ENCODE results near the gene OPCML.

Gene OPCML

GRCh38 chr11:132856032-132856431 is 676.3 kb downstream of the OPCML start:
- TF ChIP-seq CTCF (IDR thresholded peaks at IDR 0.05; ENCODE audit: unreplicated experiment in 3 of 3) = no peak
- H3K4me3 Mint-ChIP-seq = no peak overlapping the region
- H3K27me3 Mint-ChIP-seq (ENCODE audit: low read depth) = no peaks in the 10 kb centered on the region
- H3K27ac Mint-ChIP-seq = no peak overlapping the region
- H3K36me3 Mint-ChIP-seq (ENCODE audit: low read depth) = peaks cover 9% of the 10 kb centered on the region
- peaks cover 22% of the 10 kb centered on the region for H3K4me1 Mint-ChIP-seq
- H3K9me3 Mint-ChIP-seq = peaks cover 11% of the 10 kb centered on the region

- no peak for TF ChIP-seq CTCF (IDR thresholded peaks at IDR 0.05; ENCODE audit: unreplicated experiment in 3 of 3)
- Mint-ChIP-seq H3K4me1 (peaks cover 22% of the 10 kb centered on the region), H3K27ac (no peak overlapping the region), H3K36me3 (ENCODE audit: low read depth) (peaks cover 9% of the 10 kb centered on the region), H3K9me3 (peaks cover 11% of the 10 kb centered on the region), H3K4me3 (no peak overlapping the region), H3K27me3 (ENCODE audit: low read depth) (no peaks in the 10 kb centered on the region)
Observed at GRCh38 chr11:132855516-132855915, 676.8 kb downstream of the OPCML start.

- Mint-ChIP-seq H3K27me3 (ENCODE audit: low read depth) (no peaks in the 10 kb centered on the region), H3K9me3 (peaks cover 11% of the 10 kb centered on the region), H3K4me1 (peaks cover 11% of the 10 kb centered on the region), H3K27ac (no peak overlapping the region), H3K36me3 (ENCODE audit: low read depth) (peaks cover 9% of the 10 kb centered on the region), H3K4me3 (no peak overlapping the region)
- TF ChIP-seq CTCF (IDR thresholded peaks at IDR 0.05; ENCODE audit: unreplicated experiment in 3 of 3) = no peak
Observed at GRCh38 chr11:132853886-132854285, 678.4 kb downstream of the OPCML start.

- Mint-ChIP-seq H3K36me3 (ENCODE audit: low read depth) (peaks cover 5% of the 10 kb centered on the region), H3K4me3 (no peak overlapping the region), H3K4me1 (no peaks in the 10 kb centered on the region), H3K27ac (no peak overlapping the region), H3K9me3 (peaks cover 9% of the 10 kb centered on the region), H3K27me3 (ENCODE audit: low read depth) (no peaks in the 10 kb centered on the region)
- TF ChIP-seq CTCF (IDR thresholded peaks at IDR 0.05; ENCODE audit: unreplicated experiment in 3 of 3) = no peak
Observed at GRCh38 chr11:132852361-132852760, 679.9 kb downstream of the OPCML start.

GRCh38 chr11:132851247-132851646 is 681.1 kb downstream of the OPCML start:
- Mint-ChIP-seq H3K4me1 (peaks cover 6% of the 10 kb centered on the region), H3K36me3 (ENCODE audit: low read depth) (peaks cover 5% of the 10 kb centered on the region), H3K27me3 (ENCODE audit: low read depth) (no peaks in the 10 kb centered on the region), H3K4me3 (no peak overlapping the region), H3K27ac (no peak overlapping the region), H3K9me3 (peaks cover 9% of the 10 kb centered on the region)
- TF ChIP-seq CTCF (IDR thresholded peaks at IDR 0.05; ENCODE audit: unreplicated experiment in 3 of 3) = no peak

GRCh38 chr11:132850266-132850665 is 682.0 kb downstream of the OPCML start:
- no peak overlapping the region for H3K27ac Mint-ChIP-seq
- H3K9me3 Mint-ChIP-seq = peaks cover 3% of the 10 kb centered on the region
- peaks cover 3% of the 10 kb centered on the region for H3K36me3 Mint-ChIP-seq (ENCODE audit: low read depth)
- no peak for TF ChIP-seq CTCF (IDR thresholded peaks at IDR 0.05; ENCODE audit: unreplicated experiment in 3 of 3)
- no peaks in the 10 kb centered on the region for H3K27me3 Mint-ChIP-seq (ENCODE audit: low read depth)
- peaks cover 14% of the 10 kb centered on the region for H3K4me1 Mint-ChIP-seq
- no peak overlapping the region for H3K4me3 Mint-ChIP-seq
